Measurements from ENCODE around the gene MRPS35. TPM values are rescaled to one million over a fixed set of nuclear protein-coding genes. Genes with fewer than 3 reads are reported as not detected.

The MRPS35 gene
- total and polyA plus RNA-seq, 4 donors = 45.1 to 64.8 (median 55.8) TPM

DNA sequence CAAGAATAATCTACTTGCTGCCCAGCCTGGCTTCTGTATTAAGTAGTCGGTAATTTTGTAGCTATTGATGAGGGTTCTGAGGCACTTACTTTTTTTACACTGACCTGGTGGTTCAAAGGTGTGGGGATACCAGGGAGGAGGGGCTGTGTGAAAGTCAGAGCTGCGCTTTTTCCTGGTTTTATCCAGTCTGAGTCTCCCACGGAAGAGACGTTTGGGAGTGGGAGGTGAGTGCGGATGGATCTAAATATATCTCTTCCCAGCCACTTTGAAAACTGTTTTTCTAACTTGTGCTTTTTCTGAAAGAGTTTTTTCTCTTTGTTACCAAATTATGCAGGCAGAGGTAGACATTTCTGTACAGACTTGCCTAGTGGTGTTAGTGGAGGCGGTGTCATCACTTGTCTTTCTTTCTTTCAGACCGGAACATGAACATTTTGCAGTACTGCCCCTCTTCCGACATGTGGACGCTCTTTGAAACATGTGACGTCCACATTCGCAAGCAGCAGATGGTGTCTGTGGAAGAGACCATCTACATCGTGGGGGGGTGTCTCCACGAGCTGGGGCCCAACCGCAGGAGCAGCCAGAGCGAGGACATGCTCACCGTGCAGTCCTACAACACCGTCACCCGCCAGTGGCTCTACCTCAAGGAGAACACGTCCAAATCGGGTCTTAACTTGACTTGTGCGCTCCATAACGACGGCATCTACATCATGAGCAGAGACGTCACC is 86.8 kb downstream of the MRPS35 start:
- no peaks in the 10 kb centered on the region for H3K9me3 ChIP-seq (ENCODE audit: control insufficient read depth, insufficient read depth, low read length)
- WGBS (ENCODE audit: insufficient coverage) = 98% methylated on average over 19 of the region's 24 CpGs
- no peaks in the 10 kb centered on the region for H3K4me1 ChIP-seq (ENCODE audit: control insufficient read depth, insufficient read depth, low read length)
- H3K36me3 ChIP-seq (ENCODE audit: control insufficient read depth, insufficient read depth, low read length) = peaks cover 31% of the 10 kb centered on the region
- H3K4me3 ChIP-seq (ENCODE audit: low read depth, low read length) = no peak overlapping the region
- no peaks in the 10 kb centered on the region for H3K27me3 ChIP-seq (ENCODE audit: control insufficient read depth, insufficient read depth, low read length)
- H3K27ac ChIP-seq (ENCODE audit: low read depth, low read length) = no peak overlapping the region
- no peak for DNase-seq (ENCODE audit: low read depth in 4 of 6, low spot score in 6 of 6)

DNA sequence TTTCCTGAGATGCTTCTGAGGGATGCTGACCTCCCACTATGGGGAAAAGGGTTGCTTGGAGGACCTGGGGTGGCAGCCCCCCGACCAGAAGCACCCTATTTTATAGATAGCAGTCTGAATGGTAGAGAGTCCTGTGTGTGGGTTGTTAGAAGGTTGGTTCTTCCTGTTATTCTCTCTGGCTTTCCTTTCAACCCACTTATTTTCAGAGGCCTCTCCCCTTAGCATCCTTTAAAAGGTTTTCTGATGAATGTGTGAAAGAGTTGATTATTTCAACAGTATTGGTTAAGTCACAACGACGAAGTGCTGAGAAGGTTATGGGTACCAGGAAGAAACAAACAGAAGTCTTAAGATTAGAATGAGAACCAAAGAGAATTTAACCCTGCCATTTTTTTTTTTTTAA is 90.2 kb downstream of the MRPS35 start:
- no peak overlapping the region for H3K27ac ChIP-seq (ENCODE audit: low read depth, low read length)
- H3K4me1 ChIP-seq (ENCODE audit: control insufficient read depth, insufficient read depth, low read length) = no peaks in the 10 kb centered on the region
- no peaks in the 10 kb centered on the region for H3K9me3 ChIP-seq (ENCODE audit: control insufficient read depth, insufficient read depth, low read length)
- no peak for DNase-seq (ENCODE audit: low read depth in 4 of 6, low spot score in 6 of 6)
- WGBS (ENCODE audit: insufficient coverage) = no CpG with 5 or more reads among the region's 3 CpGs
- H3K27me3 ChIP-seq (ENCODE audit: control insufficient read depth, insufficient read depth, low read length) = no peaks in the 10 kb centered on the region
- H3K4me3 ChIP-seq (ENCODE audit: low read depth, low read length) = no peak overlapping the region
- peaks cover 14% of the 10 kb centered on the region for H3K36me3 ChIP-seq (ENCODE audit: control insufficient read depth, insufficient read depth, low read length)

DNA sequence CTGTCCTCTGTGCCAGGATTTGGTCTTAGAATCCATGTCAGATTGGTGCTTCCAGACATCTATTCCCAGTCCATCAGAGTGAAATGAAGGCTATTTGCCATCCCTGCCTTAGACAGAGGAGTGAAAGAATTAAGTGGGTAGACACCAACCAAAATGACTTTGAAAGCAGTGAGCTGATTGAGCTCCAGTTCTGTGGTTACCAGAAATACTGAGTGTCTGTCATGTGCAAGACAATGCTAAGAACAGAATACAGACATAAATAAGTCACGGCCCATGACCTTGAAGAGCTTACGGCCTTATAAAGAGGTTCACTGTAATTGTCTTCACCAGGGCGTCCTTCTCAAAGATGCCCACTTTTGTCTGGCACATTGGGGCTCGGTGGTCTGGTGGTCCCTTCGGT is 91.0 kb downstream of the MRPS35 start:
- Histone ChIP-seq H3K27me3 (ENCODE audit: control insufficient read depth, insufficient read depth, low read length) (no peaks in the 10 kb centered on the region), H3K27ac (ENCODE audit: low read depth, low read length) (no peak overlapping the region), H3K4me1 (ENCODE audit: control insufficient read depth, insufficient read depth, low read length) (no peaks in the 10 kb centered on the region), H3K4me3 (ENCODE audit: low read depth, low read length) (no peak overlapping the region), H3K36me3 (ENCODE audit: control insufficient read depth, insufficient read depth, low read length) (peaks cover 12% of the 10 kb centered on the region), H3K9me3 (ENCODE audit: control insufficient read depth, insufficient read depth, low read length) (no peaks in the 10 kb centered on the region)
- WGBS (ENCODE audit: insufficient coverage) = 87% methylated on average over 5 of the region's 5 CpGs
- DNase-seq (ENCODE audit: low read depth in 4 of 6, low spot score in 6 of 6) = no peak

DNA sequence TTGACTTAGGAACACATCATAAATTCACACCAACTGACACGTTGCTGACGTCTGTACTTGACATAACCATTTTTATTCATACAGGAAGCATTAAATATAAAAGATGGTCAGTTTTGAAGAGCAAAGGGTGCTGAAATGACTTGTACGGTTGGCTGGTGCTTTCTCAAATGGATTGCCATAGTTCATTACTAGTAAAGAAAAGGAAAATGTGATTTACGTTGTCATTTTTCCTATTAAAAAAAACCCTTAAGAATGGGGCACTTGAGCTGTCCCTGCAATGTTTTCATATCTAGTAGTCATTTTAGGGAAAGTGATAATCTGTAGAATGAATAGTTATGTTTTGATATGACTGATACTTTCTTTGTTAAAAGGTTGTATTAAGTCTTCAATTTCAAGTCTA is 91.9 kb downstream of the MRPS35 start:
- Histone ChIP-seq H3K4me1 (ENCODE audit: control insufficient read depth, insufficient read depth, low read length) (no peaks in the 10 kb centered on the region), H3K9me3 (ENCODE audit: control insufficient read depth, insufficient read depth, low read length) (no peaks in the 10 kb centered on the region), H3K36me3 (ENCODE audit: control insufficient read depth, insufficient read depth, low read length) (peaks cover 3% of the 10 kb centered on the region), H3K27me3 (ENCODE audit: control insufficient read depth, insufficient read depth, low read length) (no peaks in the 10 kb centered on the region), H3K4me3 (ENCODE audit: low read depth, low read length) (no peak overlapping the region), H3K27ac (ENCODE audit: low read depth, low read length) (no peak overlapping the region)
- no peak for DNase-seq (ENCODE audit: low read depth in 4 of 6, low spot score in 6 of 6)
- WGBS (ENCODE audit: insufficient coverage) = 100% methylated on average over 1 of the region's 4 CpGs

DNA sequence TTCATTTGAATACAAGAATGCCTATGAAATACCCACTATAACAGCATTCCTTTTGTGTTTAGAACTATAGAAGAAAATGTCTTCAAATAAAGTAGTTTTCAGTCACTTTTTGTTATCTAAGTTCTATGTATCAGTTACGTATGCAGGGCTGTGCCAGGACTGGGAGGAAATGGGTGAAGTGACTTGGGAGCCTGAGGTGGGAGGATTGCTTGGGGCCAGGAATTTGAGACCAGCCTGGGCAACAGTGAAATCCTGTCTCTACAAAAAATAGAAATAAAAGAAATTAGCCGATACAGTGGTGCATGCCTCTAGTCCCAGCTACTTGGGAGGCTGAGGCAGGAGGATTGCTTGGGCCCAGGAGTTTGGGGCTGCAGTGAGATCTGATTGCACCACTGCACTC is 92.3 kb downstream of the MRPS35 start:
- Histone ChIP-seq H3K4me1 (ENCODE audit: control insufficient read depth, insufficient read depth, low read length) (no peaks in the 10 kb centered on the region), H3K4me3 (ENCODE audit: low read depth, low read length) (no peak overlapping the region), H3K27me3 (ENCODE audit: control insufficient read depth, insufficient read depth, low read length) (no peaks in the 10 kb centered on the region), H3K36me3 (ENCODE audit: control insufficient read depth, insufficient read depth, low read length) (no peaks in the 10 kb centered on the region), H3K27ac (ENCODE audit: low read depth, low read length) (no peak overlapping the region), H3K9me3 (ENCODE audit: control insufficient read depth, insufficient read depth, low read length) (no peaks in the 10 kb centered on the region)
- 82% methylated on average over 2 of the region's 2 CpGs for WGBS (ENCODE audit: insufficient coverage)
- no peak for DNase-seq (ENCODE audit: low read depth in 4 of 6, low spot score in 6 of 6)

DNA sequence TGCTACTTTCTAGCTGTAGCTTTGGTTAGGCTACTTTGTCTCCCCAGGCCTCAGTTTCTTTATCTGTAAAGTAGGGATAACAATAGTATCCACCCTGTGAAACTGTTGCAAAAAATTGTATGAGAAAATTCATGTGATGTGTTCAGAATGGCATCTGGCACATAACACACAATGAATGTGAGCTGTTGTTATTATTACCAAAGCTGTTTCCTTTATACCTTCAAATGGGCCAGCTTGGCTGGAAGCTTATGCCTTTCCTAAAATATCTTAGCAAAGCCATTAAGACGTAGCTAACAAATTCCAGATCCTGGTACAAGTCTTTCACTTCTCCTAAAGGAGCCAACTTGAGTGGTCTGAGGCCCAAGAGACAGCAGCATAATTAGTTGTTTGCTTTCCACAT is 94.6 kb downstream of the MRPS35 start:
- Histone ChIP-seq H3K27me3 (ENCODE audit: control insufficient read depth, insufficient read depth, low read length) (no peaks in the 10 kb centered on the region), H3K9me3 (ENCODE audit: control insufficient read depth, insufficient read depth, low read length) (no peaks in the 10 kb centered on the region), H3K4me3 (ENCODE audit: low read depth, low read length) (no peak overlapping the region), H3K27ac (ENCODE audit: low read depth, low read length) (no peak overlapping the region), H3K4me1 (ENCODE audit: control insufficient read depth, insufficient read depth, low read length) (no peaks in the 10 kb centered on the region), H3K36me3 (ENCODE audit: control insufficient read depth, insufficient read depth, low read length) (no peaks in the 10 kb centered on the region)
- 56% methylated on average over 1 of the region's 1 CpG for WGBS (ENCODE audit: insufficient coverage)
- DNase-seq (ENCODE audit: low read depth in 4 of 6, low spot score in 6 of 6) = no peak

Small RNA genes within 50 kb of the gene (small RNA-seq; reads per million reads assigned to genes)
- not detected for gene RF00019 (ENCODE audit: low replicate concordance)

Other genes starting within 250 kb of the MRPS35 start
- gene PPFIBP1, start 186.6 kb upstream of the MRPS35 start, total RNA-seq = 100 to 1,000 TPM; 104 to 246 TPM
- gene PPFIBP1, start 186.6 kb upstream of the MRPS35 start, polyA plus RNA-seq (ENCODE audit: insufficient read length in 2 of 2) = 10 to 100 TPM; 30.2 to 63.5 TPM
- gene REP15, start 14.4 kb upstream of the MRPS35 start, total RNA-seq = 1 to 10 TPM; 1.7 to 6.9 TPM
- gene REP15, start 14.4 kb upstream of the MRPS35 start, polyA plus RNA-seq (ENCODE audit: insufficient read length in 2 of 2) = 1 to 10 TPM; 1.1 to 1.8 TPM
- 10 to 100 TPM; 34.5 to 81.4 TPM for gene KLHL42, start 69.4 kb downstream of the MRPS35 start, total RNA-seq
- 10 to 100 TPM; 39.9 to 48.8 TPM for gene KLHL42, start 69.4 kb downstream of the MRPS35 start, polyA plus RNA-seq (ENCODE audit: insufficient read length in 2 of 2)
- gene MANSC4, start 69.4 kb downstream of the MRPS35 start, total RNA-seq = not detected
- under 1 TPM; 0.41 to 0.62 TPM for gene MANSC4, start 69.4 kb downstream of the MRPS35 start, polyA plus RNA-seq (ENCODE audit: insufficient read length in 2 of 2)

Data from spinal cord (tissue), 10 donors.